NCI-H524 (cell line): ENCODE results near the gene GALK2.
A peak's percentile ranks its signal among the peaks of the same experiment; 100 is the strongest.
"Not testable (repeated sequence)": the region's sequence is repeated elsewhere in the genome, so short reads cannot be mapped to it uniquely, and the experiment has no call there.

Experiments used
- DNase-seq, 2 experiments: peaks; one replicate each; lab custom pipeline; 2025; lab: John Stamatoyannopoulos, UW

GALK2 gene

DNA sequence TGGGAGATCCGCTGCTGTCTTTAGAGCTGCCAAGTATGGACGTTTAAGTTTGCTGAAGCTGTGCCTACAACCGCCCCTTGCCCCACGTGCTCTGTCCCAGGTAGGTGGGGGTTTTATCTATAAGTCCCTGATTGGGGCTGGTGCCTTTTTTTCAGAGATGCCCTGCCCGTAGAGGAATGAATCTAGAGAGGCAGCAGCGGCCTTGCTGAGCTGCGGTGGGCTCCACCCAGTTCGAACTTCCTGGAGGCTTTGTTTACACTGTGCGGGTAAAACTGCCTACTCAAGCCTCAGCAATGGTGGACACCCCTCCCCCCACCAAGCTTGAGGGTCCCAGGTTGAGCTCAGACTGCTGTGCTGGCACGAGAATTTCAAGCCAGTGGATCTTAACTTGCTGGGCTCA is 169.6 kb downstream of the GALK2 start:
- DNase-seq: no peak

DNA sequence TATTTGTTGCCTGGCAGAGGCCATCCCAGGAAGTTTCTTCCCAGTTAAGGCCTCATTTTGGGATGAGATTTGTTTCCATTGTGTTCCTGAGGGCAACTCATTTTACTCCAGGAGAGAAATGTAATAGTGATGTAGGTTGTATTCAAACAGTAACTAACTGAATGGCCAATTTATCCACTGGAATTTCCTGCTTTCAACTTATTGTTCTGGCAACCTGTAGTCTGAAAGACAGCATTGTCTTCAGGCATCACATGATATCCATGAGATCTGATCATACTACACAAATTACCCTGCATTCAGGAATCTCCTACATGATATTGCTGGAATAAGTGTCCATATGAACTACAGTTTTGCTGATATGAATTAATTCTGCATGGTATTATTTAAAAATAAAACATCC is 173.5 kb downstream of the GALK2 start:
- DNase-seq: no peak

DNA sequence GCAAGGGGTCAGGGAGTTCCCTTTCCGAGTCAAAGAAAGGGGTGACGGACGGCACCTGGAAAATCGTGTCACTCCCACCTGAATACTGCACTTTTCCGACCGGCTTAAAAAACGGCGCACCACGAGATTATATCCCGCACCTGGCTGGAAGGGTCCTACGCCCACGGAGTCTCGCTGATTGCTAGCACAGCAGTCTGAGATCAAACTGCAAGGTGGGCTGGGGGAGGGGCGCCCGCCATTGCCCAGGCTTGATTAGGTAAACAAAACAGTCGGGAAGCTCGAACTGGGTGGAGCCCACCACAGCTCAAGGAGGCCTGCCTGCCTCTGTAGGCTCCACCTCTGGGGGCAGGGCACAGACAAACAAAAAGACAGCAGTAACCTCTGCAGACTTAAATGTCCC is 184.4 kb downstream of the GALK2 start:
- not testable (repeated sequence) for DNase-seq

DNA sequence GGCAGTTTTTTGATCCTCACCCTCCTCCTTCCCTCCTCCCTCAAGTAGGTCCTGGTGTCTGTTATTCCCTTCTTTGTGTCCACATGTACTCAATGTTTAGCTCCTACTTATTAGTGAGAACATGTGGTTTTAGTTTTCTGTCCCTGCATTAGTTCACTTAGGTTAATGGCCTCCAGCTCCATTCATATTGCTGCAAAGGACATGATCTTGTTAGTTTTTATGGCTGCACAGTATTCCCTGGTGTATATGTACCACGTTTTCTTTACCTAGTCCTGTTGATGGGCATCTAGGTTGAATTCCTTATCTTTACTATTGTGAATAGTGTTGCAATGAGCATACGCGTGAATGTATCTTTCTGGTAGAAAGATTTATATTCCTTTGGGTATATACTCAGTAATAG is 191.3 kb downstream of the GALK2 start:
- DNase-seq: no peak

DNA sequence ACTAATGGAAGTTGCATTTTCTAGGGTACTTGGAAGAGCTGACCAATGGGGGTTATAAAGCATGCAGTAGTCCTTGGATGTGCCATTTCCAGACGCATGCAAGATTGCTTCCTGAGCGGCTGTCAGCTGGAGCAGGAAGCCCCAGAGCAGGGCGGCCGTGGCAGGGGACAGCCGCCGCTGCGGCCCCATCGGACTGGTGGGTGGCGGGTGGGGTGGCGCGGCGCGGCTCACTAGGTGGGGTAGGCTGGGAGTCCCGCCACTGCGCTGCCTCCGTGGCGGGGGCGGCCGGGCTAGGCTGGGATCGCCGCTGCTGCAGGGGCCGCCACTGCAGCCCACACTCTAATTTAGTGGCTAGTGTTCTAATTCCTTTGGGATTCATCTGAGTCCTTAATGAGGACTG is 196.4 kb downstream of the GALK2 start:
- no peak for DNase-seq

DNA sequence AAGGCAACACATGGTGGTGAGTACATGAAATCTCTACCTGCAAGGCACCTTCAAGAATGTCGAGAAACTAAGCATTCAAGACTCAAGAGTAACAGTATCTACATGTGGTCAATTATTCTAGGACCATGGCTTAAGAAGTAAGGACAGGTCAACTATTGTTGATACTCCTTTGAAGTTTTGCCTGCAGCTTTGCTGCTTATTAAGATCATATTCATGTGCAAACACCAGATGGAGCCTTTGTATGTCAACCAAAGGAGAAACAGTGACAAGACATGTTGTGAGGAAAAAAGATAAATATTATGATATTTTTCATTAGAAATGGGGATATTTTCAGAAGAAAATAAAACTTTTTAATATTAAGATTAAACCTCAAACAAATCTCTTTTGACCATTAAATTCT is 200.7 kb downstream of the GALK2 start:
- peak in 1 of 2 experiments; percentile 2 for DNase-seq

DNA sequence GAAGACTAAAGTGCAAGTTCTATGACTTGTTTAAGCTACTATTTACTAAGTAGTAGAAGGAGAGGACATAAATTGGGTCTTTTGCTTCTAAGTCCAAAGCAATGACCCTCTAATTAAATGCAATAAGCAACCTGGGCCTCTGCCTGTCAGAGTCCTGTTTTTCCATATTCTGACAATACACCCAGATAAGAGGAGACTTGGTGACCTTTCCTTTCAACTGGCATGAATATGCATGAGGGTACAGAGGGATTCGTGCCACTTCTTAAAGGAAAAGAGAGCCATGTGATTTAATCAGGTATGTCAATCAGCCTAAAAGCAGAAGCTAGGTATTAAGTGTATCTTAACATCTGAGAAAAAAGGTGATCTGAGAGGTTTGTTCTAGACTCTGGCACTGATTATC is 202.3 kb downstream of the GALK2 start:
- no peak for DNase-seq

DNA sequence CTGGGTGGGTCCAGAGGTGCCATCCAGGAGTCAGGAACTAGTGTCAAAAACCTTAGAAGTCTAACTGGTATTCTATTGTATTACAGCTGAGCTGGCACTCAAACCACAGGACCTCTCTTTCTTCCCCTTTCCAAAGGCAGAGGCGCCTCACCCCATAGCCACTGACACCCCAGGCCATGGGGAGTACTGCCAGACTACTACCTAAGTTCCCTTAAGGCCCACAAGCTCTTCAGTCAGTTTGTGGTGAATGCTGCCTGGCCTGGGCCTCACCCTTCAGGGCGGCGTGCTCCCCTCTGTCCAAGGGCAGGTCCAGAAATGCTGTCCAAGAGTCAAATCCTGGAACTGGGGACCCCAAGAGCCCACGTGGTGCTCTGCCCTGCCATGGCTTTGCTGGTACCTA is 209.9 kb downstream of the GALK2 start:
- DNase-seq: no peak

DNA sequence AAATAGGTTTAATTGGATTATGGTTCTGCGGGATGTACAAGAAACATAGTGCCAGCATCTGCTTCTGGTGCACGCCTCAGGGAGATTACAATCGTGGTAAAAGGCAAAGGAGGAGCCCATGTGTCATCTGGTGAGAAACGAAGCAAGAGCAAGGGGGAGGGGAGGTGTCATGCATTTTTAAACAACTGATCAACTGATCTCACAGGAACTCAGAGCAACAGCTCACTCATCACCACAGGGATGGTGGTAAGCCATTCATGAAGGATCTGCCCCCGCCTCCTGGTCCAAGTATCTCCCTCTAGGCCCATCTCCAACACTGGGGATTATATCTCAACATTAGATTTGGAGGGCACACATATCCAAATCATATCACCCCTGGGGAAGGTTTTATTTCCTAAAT is 210.9 kb downstream of the GALK2 start:
- peak in 1 of 2 experiments; percentile 86 for DNase-seq
